ENCODE measurements around the gene RPL11.
"Not testable (repeated sequence)": the region's sequence is repeated elsewhere in the genome, so short reads cannot be mapped to it uniquely, and the experiment has no call there.

The RPL11 gene

DNA sequence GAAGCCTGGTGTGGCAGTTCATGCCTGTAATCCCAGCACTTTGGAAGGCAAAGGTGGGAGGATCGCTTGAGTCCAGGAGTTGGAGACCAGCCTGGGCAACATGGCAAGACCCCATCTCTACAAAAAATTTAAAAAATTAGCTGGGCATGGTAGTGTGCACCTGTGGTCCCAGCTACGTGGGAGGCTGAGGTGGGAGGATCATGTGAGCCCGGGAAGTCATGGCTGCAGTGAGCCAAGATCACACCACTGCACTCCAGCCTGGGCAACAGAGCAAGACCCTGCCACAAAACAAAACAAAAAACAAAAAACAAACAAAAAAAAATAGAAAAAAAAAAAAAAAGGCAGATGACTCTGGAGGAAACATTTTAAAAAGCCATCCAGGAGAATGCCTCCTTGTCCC is 3.9 kb upstream of the RPL11 start:
- DNase-seq, result not testable (repeated sequence)

DNA sequence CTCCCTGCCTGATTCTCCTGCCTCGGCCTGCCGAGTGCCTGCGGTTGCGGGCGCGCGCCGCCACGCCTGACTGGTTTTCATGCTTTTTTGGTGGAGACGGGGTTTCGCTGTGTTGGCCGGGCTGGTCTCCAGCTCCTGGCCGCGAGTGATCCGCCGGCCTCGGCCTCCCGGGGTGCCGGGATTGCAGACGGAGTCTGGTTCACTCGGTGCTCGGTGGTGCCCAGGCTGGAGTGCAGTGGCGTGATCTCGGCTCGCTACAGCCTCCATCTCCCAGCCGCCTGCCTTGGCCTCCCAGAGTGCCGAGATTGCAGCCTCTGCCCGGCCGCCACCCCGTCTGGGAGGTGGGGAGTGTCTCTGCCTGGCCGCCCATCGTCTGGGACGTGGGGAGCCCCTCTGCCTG is 3.3 kb upstream of the RPL11 start:
- not testable (repeated sequence) for DNase-seq

DNA sequence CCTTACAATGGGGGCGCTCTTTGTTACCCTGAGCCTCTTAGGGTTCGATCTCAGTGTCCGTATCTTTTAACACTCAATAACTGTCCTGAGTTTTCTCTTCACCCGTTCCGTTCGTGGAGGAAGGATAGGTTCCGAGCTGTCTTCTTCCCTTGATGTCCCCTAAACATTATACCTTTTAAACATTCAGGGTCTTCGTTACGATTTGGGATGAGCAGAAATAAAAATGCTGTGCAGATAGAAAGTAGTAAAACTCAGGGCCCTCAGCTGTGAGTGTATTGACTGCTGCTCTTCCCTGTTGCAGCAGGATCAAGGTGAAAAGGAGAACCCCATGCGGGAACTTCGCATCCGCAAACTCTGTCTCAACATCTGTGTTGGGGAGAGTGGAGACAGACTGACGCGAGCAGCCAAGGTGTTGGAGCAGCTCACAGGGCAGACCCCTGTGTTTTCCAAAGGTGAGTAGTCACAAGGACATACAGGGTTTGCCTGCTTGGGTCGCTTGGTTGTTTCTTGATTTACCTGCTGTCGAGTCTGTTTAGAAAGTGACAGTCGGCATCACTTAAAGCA is 784 bp downstream of the RPL11 start:
- no peak for DNase-seq

DNA sequence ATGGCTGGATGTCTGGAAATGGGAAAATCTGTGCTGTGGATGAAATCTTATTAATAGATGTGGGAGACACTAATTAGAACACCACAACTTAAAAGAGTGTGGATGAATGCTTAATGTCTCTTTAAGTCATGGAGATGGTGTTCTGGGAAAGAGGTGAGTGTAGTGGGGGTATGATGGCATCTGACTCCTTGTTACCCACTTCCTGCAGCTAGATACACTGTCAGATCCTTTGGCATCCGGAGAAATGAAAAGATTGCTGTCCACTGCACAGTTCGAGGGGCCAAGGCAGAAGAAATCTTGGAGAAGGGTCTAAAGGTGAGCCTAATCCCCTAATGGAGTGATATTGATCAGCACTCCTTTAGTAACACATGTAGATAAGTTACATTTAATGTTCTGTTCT is 2.0 kb downstream of the RPL11 start:
- DNase-seq, result no peak

DNA sequence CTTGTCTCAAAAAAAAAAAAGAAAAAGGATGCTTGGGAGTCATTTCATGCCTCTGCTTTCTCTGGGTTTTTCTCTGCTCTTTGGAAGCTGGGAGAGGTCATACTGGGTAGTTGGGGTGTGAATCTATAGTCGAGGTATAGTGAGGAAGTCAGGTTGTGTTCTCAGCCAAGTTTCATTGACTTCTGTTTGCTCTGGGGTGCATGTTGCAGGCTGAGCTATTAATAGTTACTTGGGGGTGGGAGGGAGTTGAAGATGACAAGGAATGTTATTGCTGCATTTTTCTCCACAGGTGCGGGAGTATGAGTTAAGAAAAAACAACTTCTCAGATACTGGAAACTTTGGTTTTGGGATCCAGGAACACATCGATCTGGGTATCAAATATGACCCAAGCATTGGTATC is 2.8 kb downstream of the RPL11 start:
- no peak for DNase-seq

DNA sequence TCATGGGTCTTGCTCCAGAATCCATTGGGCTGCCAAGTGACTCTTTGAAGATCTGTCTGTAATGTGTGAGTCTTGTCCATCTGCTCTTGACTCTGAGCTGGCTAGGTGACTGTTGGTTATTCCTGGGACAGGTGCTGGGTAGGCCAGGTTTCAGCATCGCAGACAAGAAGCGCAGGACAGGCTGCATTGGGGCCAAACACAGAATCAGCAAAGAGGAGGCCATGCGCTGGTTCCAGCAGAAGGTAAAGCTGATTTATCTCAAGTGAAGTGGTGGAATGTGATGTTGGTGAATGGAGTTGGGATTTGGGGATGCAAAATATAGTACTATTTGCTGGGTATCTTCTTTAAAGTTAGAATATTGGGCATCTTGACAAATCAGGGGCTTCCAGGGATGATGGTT is 4.1 kb downstream of the RPL11 start:
- DNase-seq, result no peak

DNA sequence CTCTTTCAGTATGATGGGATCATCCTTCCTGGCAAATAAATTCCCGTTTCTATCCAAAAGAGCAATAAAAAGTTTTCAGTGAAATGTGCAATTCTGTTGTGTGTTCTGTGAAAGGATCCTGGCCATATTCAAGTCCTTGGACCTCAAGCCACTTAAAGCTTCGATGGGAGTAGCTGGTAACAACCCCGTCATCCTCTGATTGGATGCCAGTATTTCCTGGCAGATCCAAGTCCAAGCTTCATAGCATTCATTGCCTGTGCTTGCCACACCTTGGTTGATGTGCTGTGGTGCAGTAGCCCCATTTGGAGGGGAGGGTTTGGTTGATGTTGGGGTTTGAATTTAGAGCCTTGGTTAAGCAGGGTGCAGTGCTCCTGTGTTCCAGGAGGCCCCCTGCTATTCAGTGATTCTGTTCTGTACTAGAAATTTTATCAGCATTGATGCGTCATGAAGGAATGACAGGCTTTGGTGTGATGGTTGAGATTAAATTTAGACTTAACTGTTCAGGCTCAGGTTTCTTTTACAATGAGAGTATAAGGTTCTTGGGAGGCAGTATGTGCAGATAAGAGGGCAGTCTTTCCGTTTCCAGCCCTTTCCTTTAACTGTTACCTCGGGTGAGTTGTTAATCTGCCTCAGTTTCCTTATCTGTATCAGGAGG is 4.9 kb downstream of the RPL11 start:
- no peak for DNase-seq

DNA sequence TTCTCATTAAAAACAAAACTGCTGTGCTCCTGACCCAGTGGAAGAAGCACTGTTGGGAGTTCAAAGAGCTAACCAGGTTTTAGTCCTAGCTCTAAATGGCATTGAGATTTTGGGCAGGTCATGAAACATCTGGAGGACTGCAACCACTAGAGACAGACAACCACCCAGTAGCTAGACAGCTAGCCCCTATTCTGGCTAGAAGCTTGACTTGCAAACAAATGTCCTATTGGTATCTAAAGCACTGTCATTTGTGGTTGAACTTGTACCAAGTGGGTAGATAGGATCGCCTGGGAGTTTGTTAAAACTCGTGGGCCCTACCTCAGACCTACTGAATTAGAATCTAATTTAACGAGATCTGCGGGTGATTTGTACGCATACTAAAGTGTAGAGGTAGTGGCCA is 6.9 kb downstream of the RPL11 start:
- DNase-seq, result no peak

DNA sequence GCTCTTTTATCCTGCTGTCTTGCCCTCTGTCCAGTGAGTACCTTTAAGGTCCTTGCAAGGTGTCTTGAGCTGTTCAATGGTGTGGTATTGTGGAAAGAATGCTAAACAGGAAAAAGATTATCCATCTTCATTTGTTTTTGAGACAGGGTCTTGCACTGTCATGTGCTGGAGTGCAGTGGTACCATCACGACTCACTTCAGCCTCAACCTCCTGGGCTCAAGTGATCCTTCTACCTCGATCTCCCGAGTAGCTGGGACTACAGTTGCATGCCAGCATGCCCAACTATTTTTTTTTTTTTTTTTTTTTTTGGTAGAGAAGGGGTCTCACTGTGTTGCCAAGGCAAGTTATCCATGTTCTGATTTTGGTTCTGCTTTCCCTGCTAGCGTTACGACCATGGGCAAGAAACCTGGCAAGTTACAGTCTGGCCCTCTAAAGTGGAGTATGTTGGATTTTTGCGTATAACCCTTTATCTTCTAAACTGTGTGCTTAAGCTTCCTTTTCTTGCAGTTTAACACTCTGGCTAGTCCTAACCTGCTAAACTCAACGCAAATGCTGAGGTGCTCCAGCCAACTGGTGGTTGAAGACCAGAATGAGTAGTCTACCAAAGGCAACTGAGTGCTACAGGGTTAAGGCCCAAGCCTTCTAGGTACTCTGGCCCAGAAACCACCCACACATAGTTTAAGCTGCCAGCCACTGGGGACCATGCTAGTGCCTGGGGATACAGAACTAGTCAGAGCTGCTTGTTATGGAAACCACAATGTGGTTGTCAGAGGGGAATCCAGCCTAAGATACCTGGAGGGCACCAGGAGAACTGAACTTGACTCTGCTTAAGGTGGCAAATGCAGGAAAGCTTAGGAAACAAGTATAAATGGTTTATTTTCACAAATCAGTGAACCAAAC is 7.9 kb downstream of the RPL11 start:
- no peak for DNase-seq

DNA sequence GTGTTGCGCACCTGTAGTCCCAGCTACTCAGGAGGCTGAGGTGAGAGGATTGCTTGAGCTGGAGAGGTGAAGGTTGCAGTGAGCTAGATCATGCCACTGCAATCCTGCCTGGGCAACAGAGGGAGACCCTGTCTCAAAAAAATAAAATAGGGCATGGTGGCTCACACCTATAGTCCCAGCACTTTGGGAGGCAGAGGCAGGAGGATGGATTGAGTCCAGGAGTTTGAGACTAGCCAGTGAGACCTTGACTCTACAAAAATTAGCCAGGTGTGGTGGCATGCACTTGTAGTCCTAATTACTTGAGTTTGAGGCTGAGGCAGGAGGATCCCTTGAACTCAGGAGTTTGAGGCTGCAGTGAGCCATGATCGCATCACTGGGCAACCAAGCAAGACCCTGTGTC is 9.7 kb downstream of the RPL11 start:
- DNase-seq, result no peak

DNA sequence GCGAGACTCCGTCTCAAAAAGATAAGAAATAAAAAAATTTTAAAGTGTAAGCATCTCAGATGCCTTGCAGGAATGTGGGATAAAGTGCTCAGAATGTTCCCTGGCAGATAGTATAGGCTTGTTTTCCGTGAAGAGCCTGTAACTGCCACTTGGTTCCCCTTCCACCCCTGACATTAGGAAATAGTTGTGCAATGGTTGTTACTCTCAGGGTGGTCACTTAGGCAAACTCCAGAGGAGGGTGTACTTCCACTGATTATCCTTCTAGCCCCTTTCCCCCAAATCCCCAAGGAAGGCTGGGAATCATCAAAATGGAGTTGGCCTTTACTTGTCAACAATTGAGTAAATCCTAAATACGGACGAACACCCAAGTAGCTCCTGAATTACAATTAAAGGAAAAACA is 10.4 kb downstream of the RPL11 start:
- DNase-seq, result no peak

DNA sequence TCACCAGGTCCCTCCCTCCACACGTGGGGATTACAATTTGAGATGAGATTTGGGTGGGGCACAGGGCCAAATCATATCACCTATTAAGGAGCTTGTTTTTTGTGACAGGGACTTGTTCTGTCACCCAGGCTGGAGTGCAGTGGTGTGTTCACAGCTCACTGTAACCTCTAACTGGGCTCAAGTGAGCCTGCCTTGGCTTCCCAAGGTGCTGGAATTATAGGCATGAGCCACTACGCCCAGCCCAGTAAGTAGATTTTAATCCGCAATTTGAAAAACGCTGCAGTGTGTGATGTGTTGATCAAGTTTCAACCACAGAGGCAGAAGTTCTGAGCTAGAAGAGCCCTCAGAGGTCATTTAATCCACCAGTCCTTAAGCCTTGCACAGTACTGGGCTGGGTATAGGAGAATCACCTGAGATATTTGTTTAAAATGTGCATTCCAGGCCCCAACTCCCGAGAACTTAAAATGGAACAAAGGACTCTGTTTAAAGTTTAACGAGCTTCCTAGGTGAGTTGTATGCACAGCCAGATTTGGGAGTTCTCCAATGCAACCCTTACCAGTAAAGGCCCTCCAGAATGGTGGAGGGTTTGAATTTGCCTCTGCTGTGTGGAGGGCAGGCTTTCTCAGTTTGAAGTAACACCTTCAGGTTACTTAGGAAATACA is 13.4 kb downstream of the RPL11 start:
- no peak for DNase-seq

DNA sequence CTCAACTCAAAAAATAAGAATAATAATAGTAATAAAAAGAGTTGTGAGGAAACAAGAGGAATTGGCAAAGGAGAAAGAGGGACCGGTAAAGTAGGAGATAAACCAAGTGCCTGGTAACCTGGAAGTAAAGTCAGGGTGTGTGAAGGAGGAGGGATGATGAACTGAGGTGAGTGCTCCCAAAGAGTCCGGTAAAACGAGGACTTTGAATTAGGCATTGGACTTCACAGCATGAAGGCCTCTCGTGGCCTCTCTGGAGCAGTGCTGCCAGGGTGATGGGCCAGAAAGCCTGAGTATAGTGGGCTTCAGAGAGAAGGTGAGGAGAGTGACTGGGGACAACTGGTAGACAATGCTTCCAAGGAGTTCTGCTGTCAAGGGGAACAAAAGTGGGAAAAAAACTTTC is 17.6 kb downstream of the RPL11 start:
- DNase-seq, result no peak

DNA sequence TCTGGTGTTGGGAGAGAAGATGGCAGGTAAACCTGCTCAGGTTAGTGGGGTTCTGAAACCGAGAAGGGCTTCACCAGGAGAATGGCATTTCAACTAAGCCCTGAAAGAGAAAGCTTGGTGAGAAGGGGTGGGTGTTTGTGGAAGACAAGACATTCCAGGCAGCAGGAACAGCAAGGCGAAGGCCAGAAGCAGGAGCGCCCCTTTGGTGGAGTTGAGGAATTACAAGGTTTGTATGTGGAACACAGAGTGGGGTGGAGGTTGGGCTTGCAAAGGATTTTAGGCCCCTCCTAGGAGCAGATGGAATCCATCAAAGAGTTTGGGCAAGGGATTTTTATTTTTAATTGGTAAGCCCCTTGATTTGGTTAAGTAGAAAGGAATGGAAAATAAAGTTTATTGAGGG is 26.9 kb downstream of the RPL11 start:
- DNase-seq, result no peak

DNA sequence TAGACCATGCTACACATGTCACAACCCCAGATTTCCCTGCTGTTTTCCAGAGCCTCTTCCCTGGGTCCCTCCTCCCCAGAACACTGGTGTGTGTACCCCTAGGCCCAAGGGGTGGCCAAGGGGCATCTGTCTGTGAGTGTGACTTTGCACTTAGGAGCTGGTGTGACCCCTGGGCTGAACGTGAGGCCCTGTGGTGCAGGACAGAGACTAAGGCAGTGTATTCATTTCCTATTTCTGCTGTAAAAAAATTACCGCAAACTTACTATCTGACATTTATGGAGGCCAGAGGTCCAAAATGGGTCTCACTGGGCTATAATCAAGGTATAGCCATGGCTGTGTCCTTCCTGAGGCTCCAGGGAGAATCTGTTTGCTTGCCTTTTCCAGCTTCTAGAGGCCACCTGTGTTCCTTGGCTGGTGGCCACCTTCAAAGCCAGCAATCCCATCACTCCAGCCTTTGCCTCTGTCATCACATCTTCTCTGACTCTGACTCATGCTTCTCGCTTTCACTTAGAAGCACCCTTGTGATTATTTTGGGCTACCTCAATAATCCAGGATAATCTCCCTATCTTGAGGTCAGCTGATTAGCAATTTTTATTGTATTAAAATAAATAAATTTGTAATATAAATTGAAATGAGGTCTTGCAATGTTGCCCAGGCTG is 27.7 kb downstream of the RPL11 start:
- no peak for DNase-seq

DNA sequence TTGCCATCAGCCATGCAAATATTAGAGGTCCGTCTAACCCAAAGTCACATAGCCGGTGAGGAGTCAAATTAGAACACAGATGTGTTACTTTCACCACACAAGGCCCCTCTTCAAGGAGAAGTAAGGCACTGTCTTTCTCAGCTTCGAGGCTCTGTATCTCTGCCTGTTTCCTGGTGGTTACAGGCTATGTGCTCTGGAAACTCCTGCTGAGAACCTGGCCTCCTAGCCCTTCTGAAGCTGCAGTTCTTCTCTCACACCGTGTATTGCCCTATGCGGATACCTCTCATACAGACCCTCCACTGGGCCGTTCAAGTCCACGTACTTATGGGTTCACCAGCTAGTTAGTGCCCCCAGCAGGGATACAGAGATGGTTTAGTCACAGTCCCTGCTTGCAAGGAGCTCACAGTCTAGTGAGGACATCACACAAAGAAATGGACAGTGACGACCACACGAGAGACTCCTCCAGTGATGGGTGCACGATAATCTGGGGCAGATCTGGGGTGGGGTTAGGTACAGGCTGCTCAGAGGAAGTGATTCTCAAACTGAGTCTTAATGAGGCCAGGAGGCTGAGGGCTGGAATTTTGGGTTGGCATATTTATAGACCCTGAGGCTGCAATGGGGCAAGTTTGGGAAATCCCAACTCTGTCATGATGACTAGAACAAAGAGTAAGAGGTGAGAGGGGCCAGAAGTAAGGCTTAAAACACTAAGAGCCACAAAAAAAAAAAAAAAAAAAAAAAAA is 28.8 kb downstream of the RPL11 start:
- no peak for DNase-seq

DNA sequence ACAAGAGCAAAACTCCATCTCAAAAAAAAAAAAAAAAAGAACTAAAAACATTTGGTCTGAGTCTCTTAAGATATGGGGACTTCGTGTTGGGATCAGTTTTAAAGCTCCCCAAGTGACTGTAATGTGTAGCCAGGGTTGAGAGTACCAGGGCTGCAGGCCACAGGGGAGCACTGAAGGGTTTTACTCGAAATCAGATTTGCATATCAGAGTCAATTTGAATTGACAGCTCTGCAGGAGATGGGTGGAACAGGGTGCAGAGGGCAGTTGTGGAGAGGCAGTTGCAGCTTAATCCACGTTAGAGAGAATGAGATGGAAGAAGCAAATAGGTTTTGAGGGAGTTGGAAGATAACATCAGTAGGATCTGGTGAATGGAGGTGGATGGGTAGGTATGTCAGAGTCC is 31.0 kb downstream of the RPL11 start:
- DNase-seq, result no peak

DNA sequence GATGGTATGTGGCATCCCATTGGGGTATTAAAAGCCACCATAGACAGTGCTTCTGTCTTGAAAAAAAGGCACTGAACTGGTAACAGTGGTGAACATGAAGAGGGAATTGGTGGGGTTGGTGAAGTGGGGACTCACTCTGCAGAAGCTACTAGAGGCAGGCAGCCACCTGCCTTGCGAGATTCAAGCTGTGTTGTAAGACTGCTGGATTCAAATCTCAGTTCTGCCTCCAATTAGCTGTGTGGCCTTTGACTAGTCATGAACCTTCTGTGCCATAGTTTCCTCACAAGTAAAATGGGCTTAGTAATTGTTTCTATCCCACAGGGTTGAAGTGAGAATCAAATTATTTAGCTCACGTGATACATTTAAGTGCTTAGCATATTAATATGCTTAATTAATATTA is 35.1 kb downstream of the RPL11 start:
- DNase-seq, result no peak

DNA sequence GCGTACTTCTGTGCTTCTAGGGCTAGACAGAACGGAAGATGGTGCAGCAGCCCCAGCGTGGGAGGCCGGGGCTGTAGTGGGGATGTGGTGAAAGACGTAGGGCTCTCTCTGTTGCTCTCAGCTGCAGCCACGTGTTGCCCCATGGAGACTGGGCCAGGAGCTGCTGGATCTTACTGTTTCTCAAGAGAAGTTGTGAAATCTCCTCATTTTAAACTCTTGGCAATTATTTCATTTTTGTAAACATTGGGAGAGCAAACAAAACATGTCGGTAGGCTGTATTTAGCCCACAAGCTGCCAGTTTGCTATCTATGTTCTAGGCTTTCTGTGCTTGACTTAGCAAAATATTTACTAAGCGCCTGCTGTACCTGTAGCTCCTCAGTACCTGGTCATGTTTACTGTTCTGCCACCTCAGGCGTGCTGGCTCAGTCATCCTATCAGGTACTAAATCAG is 35.8 kb downstream of the RPL11 start:
- DNase-seq, result no peak

DNA sequence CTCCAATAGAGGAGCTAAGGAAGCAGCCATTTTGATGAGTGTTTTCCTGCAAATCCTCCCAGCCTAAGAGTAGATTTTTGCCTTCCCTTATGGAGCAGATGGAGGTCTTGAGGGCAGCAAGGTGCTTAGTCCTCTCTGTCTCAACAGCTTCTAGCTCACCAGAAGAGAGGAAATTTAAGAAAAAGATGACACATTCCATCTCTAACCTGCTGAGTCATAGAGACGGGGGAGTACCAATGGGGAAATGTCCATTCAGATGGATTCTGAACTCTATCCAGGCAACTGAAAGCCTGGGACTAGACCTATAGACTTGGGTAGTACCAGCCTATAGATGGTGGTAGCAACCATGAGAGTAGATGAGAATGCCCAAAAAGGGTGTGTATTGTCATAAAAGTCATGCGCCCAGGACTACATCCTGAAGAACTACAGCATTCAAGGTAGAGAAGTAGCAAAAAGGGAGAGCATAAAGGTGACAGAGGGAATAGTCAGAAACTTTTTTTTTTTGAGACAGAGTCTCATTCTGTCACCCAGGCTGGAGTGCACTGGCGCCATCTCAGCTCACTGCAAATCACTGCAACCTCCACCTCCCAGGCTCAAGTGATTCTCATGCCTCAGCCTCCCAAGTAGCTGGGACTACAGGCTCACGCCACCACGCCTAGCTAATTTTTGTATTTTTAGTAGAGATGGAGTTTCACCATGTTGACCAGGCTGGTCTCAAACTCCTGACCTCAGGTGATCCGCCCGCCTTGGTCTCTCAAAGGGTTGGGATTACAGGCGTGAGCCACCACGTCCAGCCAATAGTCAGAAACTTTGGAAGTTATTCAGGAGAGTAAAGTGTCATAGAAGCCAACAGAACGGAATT is 41.0 kb downstream of the RPL11 start:
- DNase-seq, result no peak

DNA sequence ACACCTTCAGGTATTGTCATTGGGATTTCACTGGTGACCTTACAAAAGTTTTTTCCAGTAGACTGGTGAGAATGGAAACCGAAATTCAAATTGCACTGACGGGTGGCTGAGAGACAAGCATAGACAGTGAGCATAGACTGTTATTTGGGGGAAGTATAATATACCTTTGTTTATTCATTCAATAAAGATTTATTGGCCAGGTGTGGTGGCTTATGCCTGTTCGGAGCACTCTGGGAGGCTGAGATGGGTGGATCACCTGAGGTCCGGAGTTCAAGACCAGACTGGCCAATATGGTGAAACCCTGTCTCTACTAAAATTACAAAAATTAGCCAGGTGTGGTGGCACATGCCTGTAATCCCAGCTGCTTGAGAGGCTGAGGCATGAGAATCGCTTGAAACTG is 41.7 kb downstream of the RPL11 start:
- not testable (repeated sequence) for DNase-seq

Data from stimulated activated CD4-positive, alpha-beta T cell treated with anti-CD3 and anti-CD28 coated beads, Interleukin-4, amount 100 ng/mL, for 4 hours (primary cell).